MV-4-11 (cell line): ENCODE data around the gene GPX3.

Source experiments
- DNase-seq: peaks from one replicate; lab custom pipeline; 2025; lab: John Stamatoyannopoulos, UW

Gene GPX3

GRCh38 chr5:151014680-151015343 lies 5.6 kb upstream of the GPX3 start:
- no peak for DNase-seq

- no peak for DNase-seq
Observed at GRCh38 chr5:151015974-151016587, 4.3 kb upstream of the GPX3 start.

GRCh38 chr5:151016700-151017099 lies 3.7 kb upstream of the GPX3 start:
- peak; percentile 87 for DNase-seq

GRCh38 chr5:151017897-151018296 lies 2.5 kb upstream of the GPX3 start:
- no peak for DNase-seq

- no peak for DNase-seq
Observed at GRCh38 chr5:151018846-151019245, 1.5 kb upstream of the GPX3 start.

GRCh38 chr5:151019331-151019730 lies 1.1 kb upstream of the GPX3 start:
- no peak for DNase-seq

- no peak for DNase-seq
Observed at GRCh38 chr5:151021746-151022145, 1.4 kb downstream of the GPX3 start.

- DNase-seq: no peak
Observed at GRCh38 chr5:151022511-151023018, 2.2 kb downstream of the GPX3 start.

- no peak for DNase-seq
Observed at GRCh38 chr5:151023047-151023615, 2.7 kb downstream of the GPX3 start.

- DNase-seq: no peak
Observed at GRCh38 chr5:151023651-151024050, 3.3 kb downstream of the GPX3 start.

GRCh38 chr5:151024440-151025249 lies 4.3 kb downstream of the GPX3 start:
- peak; percentile 39 for DNase-seq

GRCh38 chr5:151025250-151025606 lies 4.8 kb downstream of the GPX3 start:
- no peak for DNase-seq

GRCh38 chr5:151026088-151026487 lies 5.7 kb downstream of the GPX3 start:
- no peak for DNase-seq

- no peak for DNase-seq
Observed at GRCh38 chr5:151026679-151027078, 6.3 kb downstream of the GPX3 start.

- no peak for DNase-seq
Observed at GRCh38 chr5:151027961-151028479, 7.6 kb downstream of the GPX3 start.

- DNase-seq: no peak
Observed at GRCh38 chr5:151028717-151029116, 8.3 kb downstream of the GPX3 start.

- DNase-seq: no peak
Observed at GRCh38 chr5:151029179-151030055, 9.0 kb downstream of the GPX3 start.

GRCh38 chr5:151030056-151030336 lies 9.6 kb downstream of the GPX3 start:
- no peak for DNase-seq

- DNase-seq: no peak
Observed at GRCh38 chr5:151030379-151030778, 10.0 kb downstream of the GPX3 start.

- no peak for DNase-seq
Observed at GRCh38 chr5:151031554-151031953, 11.2 kb downstream of the GPX3 start.

GRCh38 chr5:151033217-151033934 lies 13.0 kb downstream of the GPX3 start:
- no peak for DNase-seq
